Vagina (tissue), 2 donors: Measurements from ENCODE around the gene FGGY.

ENCODE experiments used
- CTCF ChIP-seq, 3 experiments: fragments of 450-650 bp in 2 of 3; fragments of 200-600 bp in 1 of 3; sonication (generic) in 1 of 3; IDR thresholded peaks; one replicate each; pipeline ENCODE4 v1.5.1; 2017 to 2019; ENCODE audit warnings: antibody characterized with exemption in 3 of 3, mild to moderate bottlenecking in 2 of 3, moderate library complexity in 2 of 3
- POLR2A ChIP-seq, 2 donors: fragments of 450-650 bp; IDR thresholded peaks; one replicate each; pipeline ENCODE4 v1.6.1; 2017; ENCODE audit warnings: antibody characterized with exemption in 2 of 2, mild to moderate bottlenecking in 2 of 2, moderate library complexity in 2 of 2
- POLR2AphosphoS5 ChIP-seq, 2 donors: sonication (generic); formaldehyde crosslinking; IDR thresholded peaks; one replicate each; pipeline ENCODE4 v1.9.0; 2017; ENCODE audit warnings: antibody characterized with exemption in 2 of 2, mild to moderate bottlenecking in 2 of 2, low read depth in 1 of 2; ENCODE audit not compliant: insufficient read depth in 1 of 2

GRCh38 chr1:59409549-59409948 is 112.7 kb downstream of the FGGY start:
- TF ChIP-seq CTCF (IDR thresholded peaks at IDR 0.05) (no peak), POLR2A (IDR thresholded peaks at IDR 0.05) (no peak), POLR2AphosphoS5 (IDR thresholded peaks at IDR 0.05; ENCODE audit: insufficient read depth in 1 of 2, low read depth in 1 of 2) (no peak)
